DMS79 (cell line): Measurements from ENCODE around the gene LRPPRC.
"Not testable (repeated sequence)": the region's sequence is repeated elsewhere in the genome, so short reads cannot be mapped to it uniquely, and the experiment has no call there.

Experiments used
- DNase-seq: peaks from one replicate; lab custom pipeline; 2025; lab: John Stamatoyannopoulos, UW

Gene LRPPRC

GRCh38 chr2:43995733-43996533, at the start of gene LRPPRC:
Gene LRPPRC, minus strand, starts transcription at chr2:43995989. Its CDS starts 42 bp downstream, at chr2:43995947.
- peak; percentile 96 for DNase-seq

DNA sequence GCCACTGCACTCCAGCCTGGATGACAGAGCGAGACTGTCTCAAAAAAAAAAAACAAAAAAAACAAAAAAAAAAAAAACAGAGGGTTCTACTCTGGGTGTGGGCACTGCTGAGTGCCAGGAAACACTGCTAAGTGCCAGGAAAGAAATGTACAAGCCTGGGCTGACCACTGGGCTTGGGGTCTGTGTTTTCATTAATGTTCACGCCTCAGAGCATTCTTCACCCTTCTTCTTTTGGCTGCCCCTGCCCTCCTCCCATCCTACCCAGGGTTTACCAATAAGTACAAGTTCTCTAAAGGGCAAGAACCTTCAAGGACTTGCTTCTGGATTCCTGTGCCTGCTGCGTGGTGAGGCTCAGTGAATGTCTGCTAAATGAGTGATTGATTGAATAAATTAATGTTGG, 49.3 kb upstream of the LRPPRC start:
- DNase-seq: no peak

GRCh38 chr2:44044281-44044720, 48.5 kb upstream of the LRPPRC start:
- DNase-seq: peak; percentile 83

DNA sequence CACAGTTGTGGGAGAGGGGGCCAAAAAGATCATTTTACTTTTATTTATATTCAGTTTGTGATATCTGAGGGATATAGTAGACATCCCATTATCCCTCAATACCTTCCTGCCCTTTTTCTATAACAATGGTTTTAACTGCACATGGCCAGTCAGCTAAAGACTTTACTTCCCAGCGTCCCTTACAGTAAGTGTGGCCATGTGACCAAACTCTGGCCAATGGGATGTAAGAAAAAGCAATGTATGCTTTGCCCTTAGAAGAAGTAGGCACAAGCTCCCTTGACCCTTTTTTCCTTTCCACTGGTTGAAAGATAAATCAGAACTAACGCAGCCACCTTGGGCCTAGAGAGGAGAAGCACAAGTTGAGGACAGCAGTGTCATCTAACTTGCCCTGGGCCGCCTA, 44.6 kb upstream of the LRPPRC start:
- no peak for DNase-seq

DNA sequence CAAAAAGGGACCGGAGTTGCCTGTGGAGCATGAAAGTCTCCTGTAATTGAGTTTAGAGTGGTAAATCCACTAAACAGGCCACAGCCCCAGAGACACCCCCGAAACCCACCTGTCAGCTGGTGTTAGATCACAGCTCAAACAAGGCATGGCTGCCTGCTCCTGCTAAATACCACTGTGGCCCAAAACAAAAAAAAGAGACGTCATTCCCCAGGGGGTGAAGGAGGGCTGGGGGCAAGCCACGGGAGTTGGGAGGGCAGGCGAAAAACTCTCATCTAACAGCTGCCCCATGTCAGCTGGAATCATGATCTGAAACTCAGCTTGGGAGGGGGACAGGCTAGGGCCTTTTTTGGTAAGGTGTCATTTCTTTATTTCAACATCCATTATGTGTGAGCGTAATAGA, 42.5 kb upstream of the LRPPRC start:
- no peak for DNase-seq

DNA sequence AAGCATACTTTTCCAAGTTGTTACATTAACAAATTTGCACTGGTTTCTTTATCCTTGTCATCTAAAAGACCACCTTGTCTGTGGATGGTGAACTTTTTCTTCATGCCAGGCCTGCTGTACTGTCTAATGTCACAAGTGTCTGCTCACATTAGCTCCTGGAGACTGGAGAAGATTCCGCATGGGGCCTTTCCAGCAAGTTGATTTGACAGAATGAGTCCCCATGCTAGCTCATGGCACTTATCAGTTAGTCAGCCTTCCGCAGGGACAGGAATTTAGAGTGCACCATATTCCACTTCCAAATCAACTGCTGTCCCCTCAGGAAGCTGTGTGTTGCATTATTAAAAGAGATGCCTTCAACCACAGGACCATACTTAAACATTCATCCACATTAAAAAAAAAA, 41.4 kb upstream of the LRPPRC start:
- no peak for DNase-seq

GRCh38 chr2:44033947-44034346, 38.2 kb upstream of the LRPPRC start:
- DNase-seq: no peak

- DNase-seq: not testable (repeated sequence)
Measured at GRCh38 chr2:44027076-44027475, 31.3 kb upstream of the LRPPRC start.

- DNase-seq: no peak
Measured at GRCh38 chr2:44016282-44016681, 20.5 kb upstream of the LRPPRC start.

- DNase-seq: no peak
Measured at GRCh38 chr2:44015239-44015638, 19.4 kb upstream of the LRPPRC start.

- DNase-seq: not testable (repeated sequence)
Measured at GRCh38 chr2:44013205-44013604, 17.4 kb upstream of the LRPPRC start.

- DNase-seq: peak; percentile 86
Measured at GRCh38 chr2:44010266-44010665, 14.5 kb upstream of the LRPPRC start.

DNA sequence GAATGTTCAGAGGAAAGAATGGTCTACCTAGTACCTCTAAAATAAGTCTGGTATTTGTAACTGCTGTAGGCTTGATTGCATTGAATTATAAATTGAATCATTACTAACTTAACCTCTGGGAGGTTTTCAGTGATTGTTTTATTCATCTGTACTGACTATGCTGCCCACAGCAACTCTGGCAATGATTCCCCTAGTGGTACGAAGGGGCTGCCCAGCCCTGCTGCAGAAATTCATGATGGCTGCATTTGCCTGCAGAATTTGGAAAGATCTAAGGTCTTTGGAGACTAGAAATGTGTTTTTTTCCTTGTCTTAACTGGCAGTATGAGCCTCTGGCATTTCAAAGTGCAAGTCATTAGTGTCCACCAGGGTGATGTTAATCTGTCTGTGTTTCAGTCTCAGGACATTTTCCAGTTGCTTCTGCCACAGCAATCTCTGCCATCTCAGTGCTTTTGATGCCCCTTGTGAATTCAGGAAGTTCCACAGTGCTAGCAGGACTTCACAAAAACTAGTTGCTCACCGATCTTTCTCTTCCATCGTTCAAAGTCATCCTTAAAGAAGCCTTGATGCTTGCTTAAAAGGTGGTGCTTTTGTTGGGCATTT, 13.4 kb upstream of the LRPPRC start:
- DNase-seq: no peak

DNA sequence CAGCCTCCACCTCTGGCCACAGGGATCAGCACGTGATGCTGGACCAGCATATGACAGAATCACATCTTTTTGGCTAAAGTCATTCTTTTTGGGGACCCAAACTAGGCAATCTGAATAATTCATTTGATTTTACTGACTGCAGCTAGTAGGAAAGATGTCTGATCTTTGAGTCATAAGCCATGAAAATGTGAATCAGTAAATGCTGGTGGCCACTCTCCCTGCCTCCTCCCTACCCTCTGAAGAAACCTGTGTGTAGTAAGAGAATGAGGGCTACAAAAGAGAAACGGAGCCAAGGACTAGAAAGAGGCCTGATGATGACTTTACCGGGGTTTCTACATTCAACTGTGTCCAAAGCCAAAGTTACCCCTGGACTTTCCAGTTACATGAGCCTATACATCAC, 10.1 kb upstream of the LRPPRC start:
- no peak for DNase-seq

- no peak for DNase-seq
Measured at GRCh38 chr2:44004735-44005602, 9.2 kb upstream of the LRPPRC start.

GRCh38 chr2:44001716-44002115, 5.9 kb upstream of the LRPPRC start:
- no peak for DNase-seq

- DNase-seq: no peak
Measured at GRCh38 chr2:43998263-43998662, 2.5 kb upstream of the LRPPRC start.

GRCh38 chr2:43993437-43993836, 2.4 kb downstream of the LRPPRC start:
- no peak for DNase-seq

- no peak for DNase-seq
Measured at GRCh38 chr2:43989545-43989944, 6.2 kb downstream of the LRPPRC start.

DNA sequence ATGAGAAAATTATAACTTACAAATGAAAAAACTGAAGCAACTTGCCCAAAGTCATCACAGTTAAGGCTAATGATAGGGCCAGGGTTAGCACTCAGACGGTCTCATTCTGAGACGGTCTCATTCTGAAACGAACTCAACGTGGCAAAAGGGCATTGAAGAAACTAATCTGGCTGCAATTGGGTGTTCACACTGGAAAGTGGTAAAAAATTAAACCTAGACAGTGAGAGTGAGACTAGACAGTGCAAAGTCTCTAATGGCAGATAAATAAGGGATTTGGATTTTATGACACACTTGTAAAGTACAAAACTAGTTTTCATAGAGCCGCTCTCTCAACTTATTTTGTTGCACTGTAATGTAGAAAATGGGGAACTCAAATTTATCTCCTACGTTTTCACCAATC, 9.2 kb downstream of the LRPPRC start:
- no peak for DNase-seq

- no peak for DNase-seq
Measured at GRCh38 chr2:43985359-43985758, 10.4 kb downstream of the LRPPRC start.

DNA sequence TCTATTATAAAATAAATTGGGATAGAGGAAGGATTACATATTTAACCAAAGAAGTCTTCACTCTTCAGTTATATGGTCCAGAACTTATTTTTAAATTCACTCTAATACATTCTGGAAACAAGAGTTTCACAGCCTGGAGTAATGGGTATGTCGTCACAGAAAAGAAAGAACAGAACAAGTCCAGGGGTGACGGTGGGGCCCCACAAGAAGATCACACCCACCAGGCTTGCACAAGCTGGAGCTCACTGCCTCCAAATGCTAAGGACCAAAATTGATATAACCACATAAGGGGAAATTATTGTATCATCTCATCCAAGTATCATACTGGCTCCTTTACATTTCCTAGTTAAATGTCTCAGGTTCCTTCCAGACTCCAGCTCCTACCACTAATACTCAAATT, 11.3 kb downstream of the LRPPRC start:
- no peak for DNase-seq

- no peak for DNase-seq
Measured at GRCh38 chr2:43980902-43981301, 14.9 kb downstream of the LRPPRC start.
